ENCODE measurements around the gene ZNF771.
"Not testable (repeated sequence)": the region's sequence is repeated elsewhere in the genome, so short reads cannot be mapped to it uniquely, and the experiment has no call there.

Gene ZNF771

GRCh38 chr16:30434852-30435251 lies 27.4 kb downstream of the ZNF771 start:
- DNase-seq (ENCODE audit: low spot score) = no peak

- DNase-seq (ENCODE audit: low spot score) = no peak
These were observed 30.2 kb downstream of the ZNF771 start for GRCh38 chr16:30437511-30438046.

- no peak for DNase-seq (ENCODE audit: low spot score)
These were observed 31.4 kb downstream of the ZNF771 start for GRCh38 chr16:30438835-30439234.

GRCh38 chr16:30439720-30440348 lies 32.4 kb downstream of the ZNF771 start:
- DNase-seq (ENCODE audit: low spot score) = no peak

- no peak for DNase-seq (ENCODE audit: low spot score)
These were observed 36.2 kb downstream of the ZNF771 start for GRCh38 chr16:30443631-30444030.

GRCh38 chr16:30444231-30445148 lies 37.1 kb downstream of the ZNF771 start:
- DNase-seq (ENCODE audit: low spot score) = no peak

- DNase-seq (ENCODE audit: low spot score) = no peak
These were observed 37.7 kb downstream of the ZNF771 start for GRCh38 chr16:30445149-30445407.

GRCh38 chr16:30445408-30446202 lies 38.2 kb downstream of the ZNF771 start, which contains the start of gene SEPHS2:
SEPHS2 (minus strand) TSS chr16:30445874; CDS start chr16:30445727, 147 bp downstream.
- DNase-seq (ENCODE audit: low spot score) = peak; percentile 98

- DNase-seq (ENCODE audit: low spot score) = no peak
These were observed 38.8 kb downstream of the ZNF771 start for GRCh38 chr16:30446203-30446595.

GRCh38 chr16:30447512-30448226 lies 40.3 kb downstream of the ZNF771 start:
- DNase-seq (ENCODE audit: low spot score) = no peak

- DNase-seq (ENCODE audit: low spot score) = no peak
These were observed 41.7 kb downstream of the ZNF771 start for GRCh38 chr16:30449116-30449435.

- not testable (repeated sequence) for DNase-seq (ENCODE audit: low spot score)
These were observed 45.5 kb downstream of the ZNF771 start for GRCh38 chr16:30452709-30453580.

GRCh38 chr16:30456302-30456701 lies 48.9 kb downstream of the ZNF771 start:
- DNase-seq (ENCODE audit: low spot score) = no peak

GRCh38 chr16:30457256-30457655 lies 49.9 kb downstream of the ZNF771 start:
- DNase-seq (ENCODE audit: low spot score) = no peak

GRCh38 chr16:30457743-30458560 lies 50.5 kb downstream of the ZNF771 start:
- no peak for DNase-seq (ENCODE audit: low spot score)

- peak; percentile 81 for DNase-seq (ENCODE audit: low spot score)
These were observed 51.4 kb downstream of the ZNF771 start for GRCh38 chr16:30458561-30459394.

- no peak for DNase-seq (ENCODE audit: low spot score)
These were observed 52.0 kb downstream of the ZNF771 start for GRCh38 chr16:30459456-30459855.

- not testable (repeated sequence) for DNase-seq (ENCODE audit: low spot score)
These were observed 54.0 kb downstream of the ZNF771 start for GRCh38 chr16:30461426-30461825.

- DNase-seq (ENCODE audit: low spot score) = no peak
These were observed 56.7 kb downstream of the ZNF771 start for GRCh38 chr16:30464078-30464477.

Measured in CD4-positive, alpha-beta T cell treated with Interleukin-15 for 4 hours (primary cell).